ENCODE results near the gene GH2.
"Not testable (repeated sequence)": the region's sequence is repeated elsewhere in the genome, so short reads cannot be mapped to it uniquely, and the experiment has no call there.

- not testable (repeated sequence) for TF ChIP-seq POLR2A, POLR2AphosphoS5 (IDR thresholded peaks at IDR 0.05)
- TF ChIP-seq, protein P1, sequence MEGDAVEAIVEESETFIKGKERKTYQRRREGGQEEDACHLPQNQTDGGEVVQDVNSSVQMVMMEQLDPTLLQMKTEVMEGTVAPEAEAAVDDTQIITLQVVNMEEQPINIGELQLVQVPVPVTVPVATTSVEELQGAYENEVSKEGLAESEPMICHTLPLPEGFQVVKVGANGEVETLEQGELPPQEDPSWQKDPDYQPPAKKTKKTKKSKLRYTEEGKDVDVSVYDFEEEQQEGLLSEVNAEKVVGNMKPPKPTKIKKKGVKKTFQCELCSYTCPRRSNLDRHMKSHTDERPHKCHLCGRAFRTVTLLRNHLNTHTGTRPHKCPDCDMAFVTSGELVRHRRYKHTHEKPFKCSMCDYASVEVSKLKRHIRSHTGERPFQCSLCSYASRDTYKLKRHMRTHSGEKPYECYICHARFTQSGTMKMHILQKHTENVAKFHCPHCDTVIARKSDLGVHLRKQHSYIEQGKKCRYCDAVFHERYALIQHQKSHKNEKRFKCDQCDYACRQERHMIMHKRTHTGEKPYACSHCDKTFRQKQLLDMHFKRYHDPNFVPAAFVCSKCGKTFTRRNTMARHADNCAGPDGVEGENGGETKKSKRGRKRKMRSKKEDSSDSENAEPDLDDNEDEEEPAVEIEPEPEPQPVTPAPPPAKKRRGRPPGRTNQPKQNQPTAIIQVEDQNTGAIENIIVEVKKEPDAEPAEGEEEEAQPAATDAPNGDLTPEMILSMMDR (IDR thresholded peaks at IDR 0.05) = not testable (repeated sequence)
Measured at GRCh38 chr17:63843387-63843888, 38.3 kb downstream of the GH2 start.
